ENCODE measurements around the gene CD300LD.
"Not testable (repeated sequence)": the region's sequence is repeated elsewhere in the genome, so short reads cannot be mapped to it uniquely, and the experiment has no call there.

CD300LD gene

DNA sequence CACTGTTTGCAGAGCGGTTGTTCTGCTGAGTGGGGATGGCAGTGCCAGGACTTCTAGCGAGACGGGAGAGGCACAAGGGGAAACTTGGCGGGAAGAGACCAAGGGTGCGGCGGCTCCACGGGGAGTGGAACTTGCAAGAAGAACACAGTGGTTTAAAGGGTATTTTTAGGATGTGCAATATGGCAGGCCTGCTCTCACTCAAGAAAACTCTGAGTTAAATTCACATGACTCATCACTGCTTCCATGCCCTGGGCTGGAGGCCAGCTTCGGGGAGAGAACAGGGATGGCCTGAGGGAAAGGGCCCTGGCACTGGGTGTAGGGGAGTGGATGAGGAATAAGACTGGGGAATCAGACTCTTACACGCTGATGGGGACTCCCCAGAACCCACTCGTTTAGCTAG is 13.3 kb upstream of the CD300LD start:
- DNase-seq = no peak

DNA sequence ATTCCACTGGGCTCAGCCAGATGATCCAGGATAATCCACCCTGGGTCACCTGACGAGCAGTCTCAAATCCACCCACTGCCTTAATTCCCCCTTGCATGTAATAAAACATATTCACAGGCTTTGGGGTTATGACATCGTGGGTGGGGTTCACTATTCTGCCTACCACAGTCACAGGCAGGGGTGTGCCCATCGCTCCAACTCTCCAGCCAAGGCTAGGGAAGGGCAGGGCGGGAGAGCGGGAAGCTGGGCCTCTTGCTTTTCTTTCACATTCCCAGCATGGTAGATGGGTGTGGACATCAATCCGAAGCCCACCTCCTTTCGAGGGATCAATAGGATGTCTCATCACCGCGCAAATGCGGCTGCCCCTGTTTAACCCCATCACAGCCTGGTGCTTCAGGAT is 12.7 kb upstream of the CD300LD start:
- DNase-seq = no peak

DNA sequence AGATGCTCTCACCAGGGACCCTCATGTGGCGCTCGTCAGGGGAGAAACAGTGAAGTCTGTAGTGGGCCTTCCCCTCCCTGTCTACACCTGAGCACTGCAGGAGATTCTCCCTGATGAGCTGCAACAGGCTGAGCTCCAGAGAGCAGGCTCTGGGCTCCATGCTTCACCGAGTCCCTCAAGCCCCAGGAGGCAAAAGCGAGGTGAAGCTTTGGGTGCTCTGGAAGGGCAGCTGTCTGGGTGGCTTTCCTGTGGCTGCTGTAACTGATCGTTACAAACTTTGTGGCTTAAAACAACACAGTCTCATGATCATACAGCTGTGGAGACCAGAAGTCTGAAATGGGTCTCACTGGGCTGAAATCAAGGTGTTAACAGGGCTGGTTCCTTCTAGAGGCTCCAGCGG is 12.1 kb upstream of the CD300LD start:
- no peak for DNase-seq

DNA sequence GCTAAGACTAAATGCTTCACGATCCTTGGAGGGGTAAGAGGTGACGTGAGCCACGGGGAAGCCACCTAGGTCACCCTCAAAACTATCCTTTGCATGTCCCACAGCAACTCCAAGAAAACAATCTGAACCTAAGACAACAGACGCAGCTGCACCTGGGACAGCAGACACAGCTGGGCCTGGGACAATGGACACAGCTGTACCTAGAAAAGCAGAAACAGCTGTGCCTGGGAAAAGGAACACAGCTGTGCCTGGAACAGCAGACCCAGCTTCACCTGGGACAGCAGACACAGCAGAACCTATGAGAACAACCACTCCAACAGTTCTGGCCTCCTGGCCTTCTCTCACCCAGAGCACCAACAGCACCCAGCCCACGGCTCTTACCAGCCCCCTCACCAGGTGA is 11.7 kb upstream of the CD300LD start:
- DNase-seq = no peak

DNA sequence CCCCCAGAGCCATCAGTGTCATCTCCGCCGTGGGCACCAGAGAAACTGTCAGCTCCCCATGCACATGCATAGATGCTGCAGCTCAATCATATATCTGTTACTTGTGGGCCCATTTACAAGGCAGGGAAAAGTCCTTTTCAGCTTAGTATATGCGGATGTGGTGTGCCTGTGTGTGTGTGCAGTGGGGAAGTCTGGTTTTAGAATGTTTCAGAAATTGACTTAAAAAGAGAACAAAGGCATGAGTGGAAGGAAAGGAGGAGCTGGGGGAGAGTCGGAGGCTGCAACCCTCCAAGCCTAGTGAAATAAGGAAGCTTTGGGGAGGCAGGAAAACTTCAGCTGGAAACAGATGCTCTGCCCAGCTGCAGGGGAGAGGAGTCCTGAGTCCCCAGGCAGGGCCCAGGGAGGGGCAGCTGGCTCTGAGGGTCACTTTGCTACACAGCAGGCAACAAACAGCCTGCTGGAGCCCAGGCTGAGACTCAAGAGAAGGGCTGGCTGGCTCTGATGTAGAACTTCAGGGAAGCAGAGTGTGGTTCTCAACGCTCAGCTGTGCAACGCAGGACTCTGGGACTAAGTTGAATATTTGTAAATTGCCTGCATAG is 11.1 kb upstream of the CD300LD start:
- no peak for DNase-seq

DNA sequence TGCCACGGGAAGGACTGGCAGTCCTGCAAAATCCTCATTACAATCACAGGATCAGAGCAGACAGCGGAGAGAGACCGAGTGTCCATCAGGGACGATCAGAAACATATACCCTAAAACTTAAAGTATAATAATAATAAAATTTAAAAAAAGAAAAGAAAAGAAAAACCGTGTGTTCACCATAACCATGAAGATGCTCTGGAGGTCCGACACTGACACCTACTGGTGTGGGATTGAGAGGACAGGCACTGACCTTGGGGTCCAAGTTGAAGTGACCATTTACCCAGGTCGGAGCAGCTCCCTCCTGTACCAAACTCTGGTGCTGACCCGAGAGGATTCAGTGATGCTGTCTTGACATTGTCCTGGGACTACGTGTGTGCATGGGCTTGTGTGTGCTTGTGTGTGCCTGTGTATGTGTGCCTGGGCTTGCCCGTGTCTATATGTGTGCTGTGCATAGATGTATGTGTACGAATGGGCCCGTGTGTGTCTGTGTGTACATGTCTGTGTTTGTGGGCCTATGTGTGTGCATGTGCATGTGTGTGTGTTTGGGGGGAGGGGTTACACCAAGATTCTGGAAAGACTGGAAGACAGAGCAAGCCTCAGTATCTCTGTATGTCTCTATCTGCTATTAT is 10.0 kb upstream of the CD300LD start:
- no peak for DNase-seq

DNA sequence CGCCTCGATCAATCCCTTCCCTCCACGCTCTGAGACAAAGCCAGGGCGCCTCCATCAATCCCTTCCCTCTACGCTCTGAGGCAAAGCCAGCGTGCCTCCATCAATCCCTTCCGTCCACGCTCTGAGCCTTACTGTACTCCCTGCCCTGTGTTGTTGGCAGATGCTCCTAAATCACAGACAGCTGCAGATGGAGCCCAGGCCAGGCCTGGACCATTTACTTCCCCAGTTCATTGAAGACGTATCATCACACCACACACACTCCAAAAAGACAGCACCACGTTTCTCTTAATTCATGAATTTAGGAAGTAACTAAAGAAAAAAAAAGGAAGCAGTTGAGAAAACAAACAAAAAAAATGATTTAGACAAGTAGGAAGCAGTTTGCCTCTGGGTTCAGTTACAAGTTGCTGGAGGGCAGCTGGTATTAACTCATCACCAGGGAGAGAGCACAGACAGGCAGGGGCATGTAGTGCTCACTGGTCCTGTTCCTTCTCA is 7.4 kb upstream of the CD300LD start:
- DNase-seq = no peak

DNA sequence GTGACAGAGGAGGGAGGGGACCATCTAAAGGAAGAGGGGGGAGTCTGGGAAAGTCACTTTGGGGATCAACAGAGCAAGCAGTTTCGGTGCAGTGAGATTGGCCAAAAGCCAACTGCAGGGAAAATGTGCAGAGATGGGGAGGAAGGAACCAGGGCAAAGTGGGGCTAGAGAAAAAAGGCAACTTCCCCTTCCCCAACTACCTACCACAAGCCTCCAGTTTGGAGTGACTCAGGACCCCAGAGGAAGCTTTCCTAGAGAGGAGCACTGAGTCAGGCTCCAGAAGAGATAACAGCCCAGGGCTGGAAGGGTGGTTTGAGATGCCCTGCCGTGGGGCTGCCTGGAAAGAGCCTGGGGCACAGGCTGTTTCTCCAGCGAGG is 6.9 kb upstream of the CD300LD start:
- DNase-seq = no peak

DNA sequence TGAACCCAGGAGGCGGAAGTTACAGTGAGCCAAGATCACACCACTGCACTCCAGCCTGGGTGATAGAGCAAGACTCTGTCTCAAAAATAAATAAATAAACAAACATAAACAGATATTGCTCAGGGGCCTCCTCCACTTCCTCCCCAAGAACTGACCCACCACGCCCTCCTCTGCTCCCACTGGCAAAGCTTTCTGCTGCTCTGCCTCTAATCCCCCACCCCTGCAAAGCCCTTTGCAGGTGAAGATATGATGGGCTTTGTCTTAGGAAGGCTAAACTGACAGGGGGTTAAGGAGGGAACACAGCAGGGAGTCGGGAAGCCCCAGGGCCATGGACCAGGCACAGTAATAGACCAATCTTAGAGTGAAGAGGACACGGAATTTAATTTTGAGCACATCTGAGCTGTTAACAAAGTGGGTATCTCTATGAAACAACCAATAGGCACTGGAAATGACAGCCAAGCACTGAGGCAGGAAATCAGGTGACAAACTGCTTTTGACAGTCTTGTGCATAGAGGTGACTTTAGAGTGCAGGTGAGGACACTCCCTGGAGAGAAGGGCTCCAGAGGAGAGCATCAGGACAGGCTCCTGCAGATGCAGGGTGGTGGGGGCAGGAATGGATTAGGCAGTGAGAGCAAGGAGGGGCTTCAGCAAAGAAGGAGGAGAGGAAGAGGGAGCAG is 6.4 kb upstream of the CD300LD start:
- no peak for DNase-seq

DNA sequence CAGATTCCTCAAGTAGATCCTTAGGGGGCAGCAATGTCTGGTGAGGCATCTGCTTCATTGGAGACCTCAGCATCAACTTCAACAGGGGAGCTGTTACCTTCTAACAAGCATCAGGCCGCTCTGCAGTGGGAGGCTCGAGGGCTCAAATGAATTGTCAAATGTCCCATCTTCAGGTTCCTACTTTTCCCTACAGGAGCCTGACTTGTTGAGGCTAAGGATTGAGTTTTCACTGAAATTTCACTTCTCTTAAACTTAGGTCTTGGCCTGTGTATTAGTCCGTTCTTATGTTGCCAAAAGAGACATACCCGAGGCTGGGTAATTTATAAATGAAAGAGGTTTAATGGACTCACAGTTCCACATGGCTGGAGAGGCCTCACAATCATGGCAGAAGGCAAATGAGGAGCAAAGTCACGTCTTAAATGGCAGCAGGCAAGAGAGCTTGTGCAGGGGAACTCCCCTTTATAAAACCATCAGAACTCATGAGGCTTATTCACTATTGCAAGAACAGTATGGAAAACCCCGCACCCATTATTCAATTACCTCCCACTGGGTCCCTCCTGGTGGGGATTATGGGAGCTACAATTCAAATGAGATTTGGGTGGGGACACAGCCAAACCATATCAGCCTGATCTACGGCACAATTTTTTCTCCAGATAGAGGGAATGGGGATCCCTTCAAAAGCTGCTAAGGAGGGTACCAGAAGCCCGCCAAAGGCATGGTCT is 5.1 kb upstream of the CD300LD start:
- no peak for DNase-seq

DNA sequence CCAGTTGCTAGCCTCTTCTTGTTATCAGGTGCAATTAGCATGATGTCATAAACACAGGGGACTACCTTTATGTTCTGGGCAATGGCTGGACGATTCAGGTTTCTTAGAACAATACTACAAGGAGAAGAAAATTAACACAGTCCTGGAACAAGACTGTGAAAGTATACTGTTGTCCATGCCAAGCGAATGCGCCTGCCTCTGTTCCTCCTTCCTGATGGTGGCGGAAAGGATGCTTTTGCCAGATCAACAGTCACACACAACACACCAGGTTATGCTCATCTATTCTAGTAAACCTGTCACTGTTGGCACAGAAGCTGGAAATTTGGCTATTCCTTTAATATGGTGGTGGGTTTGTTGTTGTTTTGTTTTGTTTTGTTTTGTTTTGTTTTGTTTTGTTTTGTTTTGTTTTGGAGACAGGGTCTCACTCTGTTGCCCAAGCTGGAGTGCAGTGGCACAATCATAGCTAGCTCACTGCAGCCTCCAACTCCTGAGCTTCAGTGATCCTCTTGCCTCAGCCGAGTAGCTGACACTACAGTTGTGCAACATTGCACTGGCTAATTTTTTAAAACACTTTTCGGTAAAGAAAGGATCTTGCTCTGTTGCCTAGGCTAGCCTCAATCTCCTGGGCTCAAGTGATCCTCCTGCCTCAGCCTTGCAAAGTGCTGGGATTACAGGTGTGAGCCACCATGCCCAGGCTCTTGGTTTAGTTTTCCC is 3.1 kb upstream of the CD300LD start:
- DNase-seq = no peak

DNA sequence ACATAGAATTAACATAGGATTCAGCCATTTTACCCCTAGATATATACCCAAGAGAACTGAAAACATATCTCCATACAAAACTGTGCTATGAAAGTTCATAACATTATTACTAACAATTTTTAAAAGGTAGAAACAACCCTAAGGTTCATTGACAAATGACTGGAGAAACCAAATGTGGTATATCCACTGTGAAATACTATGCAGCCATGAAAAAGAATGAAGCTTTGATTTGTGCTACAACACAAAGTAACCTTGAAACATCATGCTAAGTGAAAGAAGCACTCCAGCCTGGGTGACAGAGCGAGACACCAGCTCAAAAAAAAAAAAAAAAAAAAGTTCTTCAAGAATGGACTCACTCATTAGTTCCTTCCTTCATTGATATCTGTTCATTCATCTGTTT is 580 bp downstream of the CD300LD start:
- DNase-seq = no peak

DNA sequence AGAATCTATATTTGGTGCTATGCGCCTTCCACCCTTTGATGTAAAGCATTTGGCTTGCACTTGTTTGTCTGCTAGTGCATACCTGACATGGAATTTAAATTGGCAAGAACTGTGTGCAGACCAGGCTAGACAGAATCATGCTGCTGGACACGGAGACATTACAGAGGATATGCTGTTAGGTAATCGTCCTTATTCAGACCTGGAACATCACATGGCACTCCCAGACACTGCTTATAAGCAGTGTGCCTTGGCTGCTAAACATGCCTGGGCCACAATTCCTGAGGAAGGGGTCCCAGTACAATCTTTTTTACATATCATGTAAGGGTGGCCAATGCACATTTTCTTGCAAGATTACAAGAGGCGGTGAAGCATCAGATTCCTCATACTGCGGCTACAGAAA is 6.4 kb downstream of the CD300LD start:
- no peak for DNase-seq

DNA sequence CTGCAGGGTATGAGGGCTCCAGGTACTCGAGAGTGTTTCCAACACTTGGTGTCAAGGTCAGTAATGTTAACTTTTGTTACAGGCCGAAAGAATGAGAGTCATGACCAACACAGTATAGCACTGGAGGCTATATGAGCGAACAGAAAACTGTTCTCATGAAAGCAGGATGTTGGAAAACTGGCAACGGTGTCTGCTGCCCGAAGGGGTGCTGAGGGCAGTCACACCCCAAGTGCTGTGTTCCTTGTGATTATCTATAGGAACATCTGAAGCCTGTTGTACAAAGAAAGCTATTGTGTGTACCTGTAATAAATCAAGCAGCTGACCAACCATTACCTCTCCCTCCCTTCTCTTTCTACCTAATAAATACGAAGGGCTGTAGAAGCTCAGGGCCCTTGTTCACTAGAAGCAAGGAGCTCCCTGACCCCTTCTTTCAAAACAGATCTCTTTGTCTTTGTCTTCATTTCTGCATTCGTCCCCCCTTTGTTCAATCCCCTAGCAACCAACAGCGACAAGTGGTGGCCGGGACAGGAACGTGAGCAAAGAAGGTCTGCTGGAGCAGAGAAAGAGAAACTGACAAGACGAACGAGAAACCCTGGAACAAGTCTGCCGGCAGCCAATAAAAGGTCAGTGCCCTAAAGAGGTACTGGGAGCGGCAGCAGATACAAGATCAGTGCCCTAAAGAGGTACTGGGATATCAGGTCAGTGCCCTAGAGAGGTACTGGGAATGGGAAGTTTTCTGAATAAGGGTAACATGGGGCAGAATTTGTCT is 7.6 kb downstream of the CD300LD start:
- DNase-seq = no peak

DNA sequence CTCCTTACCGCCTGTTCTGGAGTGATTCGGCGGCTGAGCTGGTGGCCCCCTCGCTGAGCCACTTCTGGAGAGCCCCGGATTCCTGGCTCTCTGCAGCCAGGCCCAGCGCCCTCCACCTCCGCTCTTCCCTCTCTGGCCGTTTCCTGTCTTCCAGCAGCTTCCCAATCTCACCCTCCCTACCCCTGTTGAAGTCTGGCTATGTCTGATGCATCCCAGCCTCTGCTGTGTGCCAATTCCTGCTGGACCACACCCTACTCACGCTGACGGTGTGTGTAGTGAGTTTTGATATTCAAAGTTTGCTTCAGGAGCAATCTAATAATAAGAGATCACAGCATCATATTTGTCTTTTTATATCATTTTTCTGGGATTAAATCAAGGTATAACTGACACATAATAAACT is 9.4 kb downstream of the CD300LD start:
- DNase-seq = no peak

DNA sequence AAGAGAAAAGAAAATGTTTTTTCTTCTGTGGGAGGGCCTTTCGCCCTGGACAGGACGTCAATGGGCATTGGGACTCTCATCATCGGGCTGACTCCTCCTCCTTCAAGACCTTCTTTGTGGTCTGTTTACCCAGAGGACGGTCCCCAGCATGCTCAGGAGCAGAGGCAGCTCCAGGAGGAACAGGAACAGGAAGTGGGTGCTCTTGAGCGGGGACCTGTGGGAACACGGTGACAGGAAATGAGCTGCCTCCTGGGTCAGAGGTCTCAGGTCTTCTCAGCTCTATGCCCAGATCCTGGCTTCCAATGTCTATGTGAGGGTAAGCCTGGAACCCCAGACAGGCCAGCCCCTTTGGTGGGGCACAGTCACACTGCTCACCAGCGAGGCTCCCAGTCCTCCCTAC is 12.2 kb downstream of the CD300LD start:
- DNase-seq = no peak

DNA sequence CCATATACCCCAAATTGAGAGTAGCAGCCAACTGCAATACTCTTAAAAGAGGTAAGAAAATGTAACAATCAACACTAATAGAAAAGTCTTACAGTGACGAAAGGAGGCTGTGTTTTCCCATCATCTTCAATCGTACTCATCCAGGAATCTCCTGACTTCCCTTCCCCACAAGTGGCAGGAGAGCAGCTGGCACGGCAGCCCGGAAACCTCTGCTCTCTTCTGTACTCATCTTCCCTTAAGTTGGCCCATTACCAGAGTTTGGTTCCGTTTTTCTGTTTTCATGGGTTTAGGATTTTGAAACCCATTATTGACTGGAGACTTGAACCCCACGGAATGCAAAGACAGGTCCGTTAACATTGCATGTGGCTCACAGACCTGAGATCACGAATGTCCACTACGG is 13.1 kb downstream of the CD300LD start:
- no peak for DNase-seq

DNA sequence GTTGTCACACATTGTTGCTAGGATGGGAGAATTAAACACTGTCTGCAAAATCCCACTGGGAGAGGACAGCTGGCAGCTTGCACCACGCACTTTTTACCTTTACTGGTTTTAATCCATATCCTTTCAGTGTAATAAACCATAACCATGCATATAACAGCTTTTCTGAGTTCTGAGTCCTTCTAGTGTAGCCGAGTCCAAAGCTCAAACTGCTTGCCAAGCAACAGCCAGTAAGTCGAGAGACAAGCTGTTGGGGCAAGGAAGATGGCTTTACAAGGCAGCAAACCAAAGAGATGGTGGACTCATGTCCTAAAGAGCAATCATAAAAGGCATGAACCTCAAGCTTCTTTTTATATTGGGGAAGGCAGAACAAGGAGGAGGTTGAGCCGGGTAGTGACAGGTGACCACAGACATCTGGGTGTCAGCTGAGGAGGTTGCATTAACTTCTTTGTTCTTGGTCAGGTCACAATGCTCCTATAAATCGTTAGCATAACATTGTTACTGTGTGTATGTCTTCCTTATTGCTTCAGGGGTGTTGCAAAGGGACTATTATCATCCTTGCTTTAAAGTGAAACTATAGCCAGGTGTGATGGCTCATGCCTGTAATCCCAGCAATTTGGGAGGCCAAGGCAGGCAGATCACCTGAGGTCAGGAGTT is 17.5 kb downstream of the CD300LD start:
- DNase-seq = no peak

DNA sequence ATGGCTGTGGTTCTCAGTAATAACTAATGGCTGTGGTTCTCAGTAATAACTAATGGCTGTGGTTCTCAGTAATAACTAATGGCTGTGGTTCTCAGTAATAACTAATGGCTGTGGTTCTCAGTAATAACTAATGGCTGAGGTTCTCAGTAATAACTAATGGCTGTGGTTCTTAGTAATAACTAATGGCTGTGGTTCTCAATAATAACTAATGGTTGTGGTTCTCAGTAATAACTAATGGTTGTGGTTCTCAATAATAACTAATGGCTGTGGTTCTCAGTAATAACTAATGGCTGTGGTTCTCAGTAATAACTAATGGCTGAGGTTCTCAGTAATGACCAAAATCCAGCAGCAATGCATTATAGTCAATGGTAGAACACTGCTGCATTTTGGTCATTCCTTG is 18.4 kb downstream of the CD300LD start:
- not testable (repeated sequence) for DNase-seq

DNA sequence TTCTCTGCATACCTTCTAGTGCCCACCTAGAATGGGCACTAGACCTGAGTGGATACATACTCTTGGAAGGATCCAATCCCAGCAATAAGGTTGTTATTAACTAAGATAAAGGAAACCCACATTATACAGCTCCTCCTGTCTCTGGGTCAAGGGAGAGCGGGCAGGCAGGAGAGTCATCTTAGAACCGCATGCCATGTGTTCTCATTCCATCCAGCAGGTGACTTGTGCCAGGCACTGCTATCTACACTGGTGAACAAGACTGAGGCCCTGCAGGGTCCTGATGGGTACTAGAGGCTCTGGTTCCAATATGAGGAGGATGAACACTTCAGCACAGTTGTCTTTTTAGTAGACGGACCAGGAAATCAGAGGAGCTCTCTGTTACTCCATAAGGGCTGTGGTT is 18.9 kb downstream of the CD300LD start:
- DNase-seq = no peak

DNA sequence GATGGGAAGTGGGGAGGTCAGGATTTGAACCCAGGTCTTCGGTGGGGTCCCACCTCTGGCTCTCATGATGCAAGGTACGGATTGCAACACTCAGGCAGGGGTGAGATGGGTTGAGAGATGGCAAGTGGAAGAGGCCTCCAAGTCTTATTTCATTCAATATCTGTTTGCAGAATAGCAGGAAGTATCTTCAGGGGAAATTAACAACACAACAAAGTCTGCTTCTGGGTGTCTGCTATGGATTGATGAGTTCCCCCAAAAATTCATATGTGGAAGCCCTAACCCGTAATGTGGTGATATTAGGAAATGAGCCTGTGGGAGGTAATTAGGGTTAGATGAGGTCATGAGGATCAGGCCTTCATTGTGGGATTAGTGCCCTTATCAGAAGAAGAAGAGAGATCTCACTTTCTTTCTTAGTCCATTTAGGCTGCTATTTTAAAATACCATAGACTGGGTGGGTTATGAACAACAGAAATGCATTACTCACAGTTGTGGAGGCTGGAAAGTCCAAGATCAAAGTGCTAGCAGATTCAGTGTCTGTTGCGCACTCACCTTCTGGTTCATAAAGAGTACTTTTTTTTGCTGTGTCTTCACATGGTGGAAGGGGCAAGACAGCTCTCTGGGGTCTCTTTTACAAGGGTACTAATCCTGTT is 20.3 kb downstream of the CD300LD start:
- no peak for DNase-seq
